H54 (cell line): ENCODE data around the gene PHRF1.

Source experiments
- DNase-seq: peaks from one replicate; pipeline ENCODE4 v3.0.0; 2011; ENCODE audit warnings: low spot score, mixed read lengths; ENCODE audit not compliant: insufficient read length
- FAIRE-seq: peaks from 3 replicates; lab custom pipeline; 2011; peaks lifted over from hg19 to GRCh38; lab: Jason Lieb, UNC
- POLR2A ChIP-seq: IDR thresholded peaks from 2 replicates; pipeline ENCODE4 v1.6.1; 2011; ENCODE audit warnings: low read depth, mild to moderate bottlenecking, low read length

The PHRF1 gene

DNA sequence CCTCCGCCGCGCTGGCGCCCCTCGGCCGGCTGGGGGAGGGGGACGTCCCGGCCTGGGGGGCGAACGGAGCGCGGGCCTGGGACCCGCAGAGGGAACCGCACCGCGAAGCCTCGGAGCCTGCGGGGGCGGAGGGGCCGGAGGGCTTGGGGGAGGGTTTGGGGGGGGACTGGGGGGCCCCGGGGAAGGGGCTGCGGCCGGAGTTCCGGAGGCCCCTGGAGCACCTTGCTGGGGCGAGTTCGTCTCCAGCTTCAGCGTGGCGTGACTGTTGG is 51.0 kb downstream of the PHRF1 start:
- DNase-seq (no peak), FAIRE-seq (no peak)
- TF ChIP-seq POLR2A, result no peak

DNA sequence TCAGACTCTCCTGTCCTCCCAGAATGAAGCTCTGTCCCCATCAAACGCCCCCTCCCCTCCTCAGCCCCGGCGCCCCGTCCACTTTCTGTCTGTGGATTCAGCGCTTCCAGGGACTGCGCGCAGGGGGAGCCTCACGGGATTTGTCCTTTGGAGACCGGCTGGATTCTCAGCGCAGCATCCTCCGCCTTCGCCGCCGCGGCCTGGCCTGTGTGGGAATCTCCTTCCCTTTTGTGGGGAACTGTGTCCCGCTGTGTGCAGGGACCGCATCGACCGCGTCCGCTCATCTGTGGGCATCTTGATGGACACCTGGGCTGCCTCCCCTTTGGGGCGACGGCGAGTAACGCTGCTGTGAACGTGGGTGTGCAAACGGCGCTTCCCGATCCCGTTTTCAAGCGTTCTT is 51.8 kb downstream of the PHRF1 start:
- TF ChIP-seq POLR2A, result no peak
- no peak for DNase-seq
- no peak for FAIRE-seq

DNA sequence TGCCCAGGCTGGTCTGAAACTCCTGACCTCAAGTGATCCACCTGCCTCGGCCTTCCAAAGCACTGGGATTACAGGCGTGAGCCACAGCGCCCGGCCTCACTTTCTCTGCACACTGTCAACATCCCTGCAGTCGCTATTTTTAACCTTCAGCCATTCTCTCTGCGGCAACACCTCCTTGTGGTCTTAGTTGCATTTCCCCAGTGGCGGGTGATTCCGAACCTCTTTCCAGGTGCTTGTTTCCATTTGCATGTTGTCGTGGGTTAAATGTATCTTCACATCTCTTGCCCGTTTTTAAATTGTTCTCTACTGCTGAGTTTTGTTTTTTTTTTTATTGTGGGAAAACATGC is 52.9 kb downstream of the PHRF1 start:
- DNase-seq (no peak), FAIRE-seq (no peak)
- no peak for TF ChIP-seq POLR2A

DNA sequence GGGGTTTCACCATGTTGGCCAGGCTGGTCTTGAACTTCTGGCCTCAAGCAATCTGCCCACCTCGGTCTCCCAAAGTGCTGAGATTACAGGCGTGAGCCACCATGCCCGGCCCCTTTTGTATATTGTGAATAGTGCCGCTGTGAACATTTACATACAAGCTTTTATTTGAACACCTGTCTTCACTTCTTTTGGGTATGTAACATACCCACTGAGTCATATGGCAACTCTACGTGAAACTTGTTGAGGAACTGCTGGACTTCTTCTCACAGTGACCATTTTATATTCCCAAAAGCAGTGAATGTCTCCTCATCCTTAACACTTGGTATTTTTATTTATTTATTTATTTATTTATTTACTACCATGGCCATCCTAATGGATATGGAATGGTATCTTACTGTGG is 54.6 kb downstream of the PHRF1 start:
- TF ChIP-seq POLR2A, result no peak
- FAIRE-seq (no peak), DNase-seq (no peak)

DNA sequence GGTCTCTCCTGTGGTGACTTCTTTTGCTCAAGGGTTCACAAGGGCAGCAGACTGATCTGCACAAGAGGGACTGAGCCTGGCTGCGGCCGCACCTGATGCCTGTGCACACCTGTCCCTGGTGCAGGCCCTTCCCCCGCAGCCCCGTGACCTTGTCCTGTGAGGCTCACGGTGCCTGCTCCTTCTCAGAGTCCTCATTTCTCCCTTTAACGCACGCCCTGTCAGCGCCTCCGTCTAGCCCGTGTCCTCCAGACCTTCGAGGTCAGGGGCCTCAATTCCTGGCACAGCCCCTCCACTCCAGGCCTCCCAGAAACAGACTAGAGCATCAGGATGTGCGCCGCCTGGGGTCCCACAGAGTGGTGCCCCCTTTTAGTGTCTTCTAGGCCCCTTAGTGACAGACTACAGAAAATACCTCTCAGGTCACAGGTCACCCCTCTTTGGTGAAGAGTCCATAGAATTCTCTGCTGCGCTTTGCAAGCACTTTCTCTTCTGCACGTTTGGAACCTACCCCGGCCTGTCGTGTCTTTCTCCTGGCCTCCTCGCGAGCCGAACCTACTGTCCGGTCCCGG is 59.8 kb downstream of the PHRF1 start:
- FAIRE-seq (no peak), DNase-seq (no peak)
- no peak for TF ChIP-seq POLR2A

DNA sequence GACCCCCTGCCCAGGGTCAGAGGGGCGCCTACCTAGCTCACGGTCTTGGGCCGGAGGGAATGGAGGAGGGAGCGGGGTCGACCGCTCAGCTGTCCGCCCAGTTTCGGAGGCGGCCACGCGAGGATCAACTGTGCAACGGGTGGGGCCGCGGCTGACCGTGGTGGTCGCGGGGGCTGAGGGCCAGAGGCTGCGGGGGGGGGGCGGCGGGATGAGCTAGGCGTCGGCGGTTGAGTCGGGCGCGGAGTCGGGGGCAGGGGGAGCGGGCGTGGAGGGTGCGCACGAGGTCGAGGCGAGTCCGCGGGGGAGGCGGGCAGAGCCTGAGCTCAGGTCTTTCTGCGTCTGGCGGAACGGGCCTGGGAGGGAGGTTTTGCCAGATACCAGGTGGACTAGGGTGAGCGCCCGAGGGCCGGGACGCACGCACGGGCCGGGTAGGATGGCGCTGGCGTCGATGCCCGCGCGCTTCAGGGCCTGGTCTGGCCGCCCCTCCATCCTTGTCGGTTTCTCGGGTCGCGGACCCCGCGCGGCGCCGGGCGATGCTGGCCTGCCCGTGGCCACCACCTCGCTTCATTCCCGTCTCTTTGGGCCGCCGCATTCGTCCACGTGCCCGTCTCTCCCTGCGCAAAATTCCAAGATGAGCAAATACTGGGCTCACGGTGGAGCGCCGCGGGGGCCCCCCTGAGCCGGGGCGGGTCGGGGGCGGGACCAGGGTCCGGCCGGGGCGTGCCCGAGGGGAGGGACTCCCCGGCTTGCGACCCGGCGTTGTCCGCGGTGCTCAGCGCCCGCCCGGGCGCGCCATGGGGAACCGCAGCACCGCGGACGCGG is 60.5 kb downstream of the PHRF1 start, which contains the start of gene DRD4:
Gene DRD4 (plus strand): TSS at position 759 of the 822 bp plus-strand sequence. CDS start 36 bp downstream, at position 795.
- TF ChIP-seq POLR2A, result no peak
- DNase-seq, result no peak
- no peak for FAIRE-seq

DNA sequence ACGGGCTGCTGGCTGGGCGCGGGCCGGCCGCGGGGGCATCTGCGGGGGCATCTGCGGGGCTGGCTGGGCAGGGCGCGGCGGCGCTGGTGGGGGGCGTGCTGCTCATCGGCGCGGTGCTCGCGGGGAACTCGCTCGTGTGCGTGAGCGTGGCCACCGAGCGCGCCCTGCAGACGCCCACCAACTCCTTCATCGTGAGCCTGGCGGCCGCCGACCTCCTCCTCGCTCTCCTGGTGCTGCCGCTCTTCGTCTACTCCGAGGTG is 61.0 kb downstream of the PHRF1 start:
- no peak for TF ChIP-seq POLR2A
- DNase-seq, result no peak
- FAIRE-seq, result no peak

DNA sequence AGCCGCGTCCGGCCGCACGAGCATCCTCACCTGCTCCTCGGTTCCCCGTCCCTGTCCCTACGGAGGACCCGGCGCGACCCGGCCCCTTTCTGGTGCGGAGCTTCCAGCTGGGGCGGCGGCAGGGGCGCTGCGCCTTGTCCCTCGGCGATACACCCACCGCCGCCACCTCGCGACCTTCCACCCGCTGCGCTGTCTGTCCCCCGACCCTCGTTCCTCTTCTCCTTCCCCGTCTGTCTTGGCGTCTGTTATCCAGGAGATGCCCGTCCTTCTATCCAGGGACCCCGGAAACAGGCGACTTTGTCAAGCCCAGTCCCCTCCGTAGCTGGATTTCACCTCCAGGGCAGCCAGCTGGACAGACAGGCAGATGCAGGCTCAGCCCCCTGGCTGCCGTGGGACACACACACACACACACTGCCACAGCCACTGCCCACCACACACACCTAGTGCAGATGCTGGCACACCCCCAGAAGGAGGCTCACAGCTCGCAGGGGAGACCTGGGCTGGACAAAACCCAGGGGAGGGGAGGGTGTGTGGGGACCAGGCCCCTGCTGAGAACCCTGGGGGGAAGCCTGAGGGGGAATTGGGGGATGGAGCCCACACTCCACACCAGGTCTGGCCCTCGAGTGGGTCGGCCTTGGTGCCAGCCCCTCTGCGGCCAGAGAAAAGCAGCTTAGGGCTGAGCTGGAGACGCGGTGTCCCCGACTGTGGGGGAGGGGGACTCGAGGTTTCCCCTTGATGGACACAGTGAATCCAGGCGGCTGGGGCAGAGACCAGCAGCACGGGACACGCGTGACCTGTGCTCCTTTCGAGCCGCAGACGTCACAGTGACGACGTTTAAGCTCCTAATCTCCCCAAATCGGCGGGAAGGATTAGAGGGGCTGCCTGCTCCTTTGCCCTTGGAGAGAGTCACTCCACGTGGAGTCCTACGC is 61.6 kb downstream of the PHRF1 start:
- TF ChIP-seq POLR2A, result no peak
- DNase-seq (no peak), FAIRE-seq (no peak)

DNA sequence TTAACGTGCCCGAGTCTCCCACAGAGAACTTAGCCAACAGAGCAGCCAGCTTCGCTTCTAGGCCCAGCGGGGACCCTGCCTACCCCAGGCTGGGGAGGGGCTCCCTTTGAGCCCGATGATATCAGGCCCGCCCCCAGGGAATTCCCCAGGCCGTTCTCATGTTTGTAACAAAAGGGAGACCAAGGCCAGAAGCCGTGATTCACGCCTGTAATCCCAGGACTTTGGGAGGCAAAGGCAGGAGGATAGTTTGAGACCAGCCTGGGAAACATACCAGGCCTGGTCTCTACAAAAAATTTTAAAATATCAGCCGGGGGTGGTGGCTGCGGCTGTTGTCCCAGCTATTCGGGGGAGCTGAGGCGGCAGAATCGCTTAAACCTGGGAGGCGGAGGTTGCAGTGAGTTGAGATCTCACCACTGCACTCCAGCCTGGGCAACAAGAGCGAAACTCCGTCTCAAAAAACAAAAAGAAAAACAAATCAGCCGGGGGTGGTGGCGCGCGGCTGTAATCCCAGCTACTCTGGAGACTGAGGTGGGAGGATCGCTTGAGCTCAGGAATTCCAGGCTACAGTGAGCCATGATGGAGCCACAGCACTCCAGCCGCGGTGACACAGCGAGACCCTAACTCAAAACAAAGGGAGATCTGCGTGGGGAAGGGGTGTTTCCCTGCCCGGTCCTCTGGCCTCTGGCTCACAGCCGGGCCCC is 62.5 kb downstream of the PHRF1 start:
- DNase-seq (no peak), FAIRE-seq (no peak)
- TF ChIP-seq POLR2A, result no peak

DNA sequence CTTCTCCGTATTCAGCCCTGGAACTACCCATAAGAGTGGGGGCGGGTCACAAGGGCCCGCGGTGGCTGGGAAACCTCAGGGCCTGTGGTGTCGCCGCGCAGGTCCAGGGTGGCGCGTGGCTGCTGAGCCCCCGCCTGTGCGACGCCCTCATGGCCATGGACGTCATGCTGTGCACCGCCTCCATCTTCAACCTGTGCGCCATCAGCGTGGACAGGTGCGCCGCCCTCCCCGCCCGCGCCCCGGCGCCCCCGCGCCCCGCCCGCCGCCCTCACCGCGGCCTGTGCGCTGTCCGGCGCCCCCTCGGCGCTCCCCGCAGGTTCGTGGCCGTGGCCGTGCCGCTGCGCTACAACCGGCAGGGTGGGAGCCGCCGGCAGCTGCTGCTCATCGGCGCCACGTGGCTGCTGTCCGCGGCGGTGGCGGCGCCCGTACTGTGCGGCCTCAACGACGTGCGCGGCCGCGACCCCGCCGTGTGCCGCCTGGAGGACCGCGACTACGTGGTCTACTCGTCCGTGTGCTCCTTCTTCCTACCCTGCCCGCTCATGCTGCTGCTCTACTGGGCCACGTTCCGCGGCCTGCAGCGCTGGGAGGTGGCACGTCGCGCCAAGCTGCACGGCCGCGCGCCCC is 63.2 kb downstream of the PHRF1 start:
- no peak for FAIRE-seq
- TF ChIP-seq POLR2A, result no peak

DNA sequence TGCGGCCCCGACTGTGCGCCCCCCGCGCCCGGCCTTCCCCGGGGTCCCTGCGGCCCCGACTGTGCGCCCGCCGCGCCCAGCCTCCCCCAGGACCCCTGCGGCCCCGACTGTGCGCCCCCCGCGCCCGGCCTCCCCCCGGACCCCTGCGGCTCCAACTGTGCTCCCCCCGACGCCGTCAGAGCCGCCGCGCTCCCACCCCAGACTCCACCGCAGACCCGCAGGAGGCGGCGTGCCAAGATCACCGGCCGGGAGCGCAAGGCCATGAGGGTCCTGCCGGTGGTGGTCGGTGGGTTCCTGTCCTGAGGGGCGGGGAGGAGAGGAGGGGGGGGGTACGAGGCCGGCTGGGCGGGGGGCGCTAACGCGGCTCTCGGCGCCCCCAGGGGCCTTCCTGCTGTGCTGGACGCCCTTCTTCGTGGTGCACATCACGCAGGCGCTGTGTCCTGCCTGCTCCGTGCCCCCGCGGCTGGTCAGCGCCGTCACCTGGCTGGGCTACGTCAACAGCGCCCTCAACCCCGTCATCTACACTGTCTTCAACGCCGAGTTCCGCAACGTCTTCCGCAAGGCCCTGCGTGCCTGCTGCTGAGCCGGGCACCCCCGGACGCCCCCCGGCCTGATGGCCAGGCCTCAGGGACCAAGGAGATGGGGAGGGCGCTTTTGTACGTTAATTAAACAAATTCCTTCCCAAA is 63.9 kb downstream of the PHRF1 start:
- no peak for FAIRE-seq
- no peak for TF ChIP-seq POLR2A
- DNase-seq, result no peak

More for the DNA sequence above, 63.2 kb downstream of the PHRF1 start:
- DNase-seq, result no peak

DNA sequence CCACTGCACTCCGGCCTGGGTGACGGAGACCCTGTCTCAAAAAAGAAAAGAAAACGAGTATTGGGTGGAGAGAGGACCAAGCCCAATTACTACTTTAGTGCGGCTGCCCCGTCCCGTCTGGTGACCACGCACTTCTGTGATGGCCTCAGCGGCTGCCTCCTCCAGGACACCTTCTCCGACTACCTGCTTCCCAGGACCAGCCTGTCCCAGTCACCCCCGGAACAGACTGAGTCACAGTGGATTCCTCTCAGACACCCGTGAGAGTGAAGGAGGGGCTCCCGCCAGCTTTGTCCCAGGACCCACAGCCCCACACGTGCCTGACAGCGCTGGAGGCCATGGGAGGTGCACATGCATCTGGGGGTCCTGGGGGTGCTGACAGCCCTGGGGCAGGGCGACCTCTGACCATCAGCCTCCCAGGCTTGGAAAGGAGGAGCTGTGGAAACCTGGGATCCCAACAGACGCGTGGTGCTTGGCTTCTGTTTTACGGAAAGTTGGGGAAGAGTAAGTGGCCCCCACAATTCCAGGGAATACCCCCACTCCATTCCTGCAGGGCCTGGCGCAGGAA is 65.6 kb downstream of the PHRF1 start:
- TF ChIP-seq POLR2A, result no peak
- FAIRE-seq (no peak), DNase-seq (no peak)

DNA sequence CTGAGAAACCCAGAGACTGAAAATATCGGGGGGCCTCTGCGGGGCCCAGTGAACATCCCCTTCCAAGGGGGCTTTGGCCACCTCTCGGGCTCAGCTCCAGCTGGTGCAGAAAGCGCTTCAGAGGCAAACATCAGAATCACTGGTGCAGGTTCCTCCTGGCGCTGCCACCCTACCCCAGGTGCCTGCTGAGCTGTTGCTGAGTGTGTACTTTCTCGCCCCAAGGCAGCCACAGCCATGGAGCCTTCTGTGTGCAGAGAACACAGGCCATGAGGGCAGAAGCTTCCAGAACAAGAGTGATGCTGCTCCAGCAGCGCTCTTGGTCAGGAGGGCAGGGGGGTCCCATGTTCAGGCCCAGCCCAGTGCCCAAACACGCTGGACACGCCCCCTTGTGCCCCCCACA is 67.1 kb downstream of the PHRF1 start:
- TF ChIP-seq POLR2A, result no peak
- FAIRE-seq (no peak), DNase-seq (no peak)
